ENCODE data around the gene CFAP73.

CFAP73 gene

GRCh38 chr12:113196990-113197389, 47.5 kb downstream of the CFAP73 start:
- H3K36me3 ChIP-seq (ENCODE audit: control insufficient read depth in 1 of 2, insufficient read depth in 2 of 2, low read length in 2 of 2), result peaks cover 6% of the 10 kb centered on the region in 2 experiments
- no peak overlapping the region for H3K4ac ChIP-seq (ENCODE audit: low read depth, low read length)
- H3K79me2 ChIP-seq (ENCODE audit: control insufficient read depth, insufficient read depth, low read length, poor library complexity), result no peaks in the 10 kb centered on the region
- H3K4me3 ChIP-seq (ENCODE audit: low read depth, low read length), result no peak overlapping the region
- no peak overlapping the region for H3K14ac ChIP-seq (ENCODE audit: low read length)
- H4K8ac ChIP-seq (ENCODE audit: low read depth, low read length), result no peak overlapping the region
- peak; percentile 28 to 67 for DNase-seq
- H3K27me3 ChIP-seq (ENCODE audit: insufficient read depth, low read length), result no peaks in the 10 kb centered on the region
- H3K4me2 ChIP-seq (ENCODE audit: low read length), result no peak overlapping the region
- no peak overlapping the region for H3K23ac ChIP-seq (ENCODE audit: low read length)
- H2AK5ac ChIP-seq (ENCODE audit: low read length), result no peak overlapping the region
- WGBS (ENCODE audit: extremely low coverage, insufficient coverage, insufficient read length), result no CpG with 5 or more reads among the region's 4 CpGs
- H4K12ac ChIP-seq (ENCODE audit: low read depth, low read length), result no peak overlapping the region
- H2BK12ac ChIP-seq (ENCODE audit: low read length), result no peak overlapping the region
- H3K18ac ChIP-seq (ENCODE audit: low read length), result no peak overlapping the region
- no peak overlapping the region for H2AFZ ChIP-seq (ENCODE audit: insufficient read depth, low read length, poor library complexity)
- H2BK120ac ChIP-seq (ENCODE audit: insufficient read depth, low read length, poor library complexity), result no peak overlapping the region
- no peaks in the 10 kb centered on the region for H3K9me3 ChIP-seq (ENCODE audit: insufficient read depth, low read depth, low read length)
- H3K27ac ChIP-seq (ENCODE audit: low read depth, low read length), result no peak overlapping the region
- no peak overlapping the region for H4K91ac ChIP-seq (ENCODE audit: low read depth, low read length)
- peaks cover 2% of the 10 kb centered on the region for H3K79me1 ChIP-seq (ENCODE audit: low read length)
- H2BK5ac ChIP-seq (ENCODE audit: low read depth, low read length, poor library complexity), result no peak overlapping the region
- peaks cover 5 to 6% of the 10 kb centered on the region in 2 experiments for H3K4me1 ChIP-seq (ENCODE audit: control insufficient read depth in 1 of 2, insufficient read depth in 2 of 2, low read length in 2 of 2)
- H3K9ac ChIP-seq (ENCODE audit: low read length), result no peak overlapping the region

GRCh38 chr12:113197518-113198077, 48.1 kb downstream of the CFAP73 start:
- Histone ChIP-seq H4K12ac (ENCODE audit: low read depth, low read length) (no peak overlapping the region), H3K27me3 (ENCODE audit: insufficient read depth, low read length) (no peaks in the 10 kb centered on the region), H3K27ac (ENCODE audit: low read depth, low read length) (no peak overlapping the region), H2BK12ac (ENCODE audit: low read length) (no peak overlapping the region), H3K14ac (ENCODE audit: low read length) (no peak overlapping the region), H3K4ac (ENCODE audit: low read depth, low read length) (no peak overlapping the region), H3K36me3 (ENCODE audit: control insufficient read depth in 1 of 2, insufficient read depth in 2 of 2, low read length in 2 of 2) (peaks cover 3 to 4% of the 10 kb centered on the region in 2 experiments), H3K18ac (ENCODE audit: low read length) (no peak overlapping the region), H3K79me1 (ENCODE audit: low read length) (peaks cover 2% of the 10 kb centered on the region), H4K8ac (ENCODE audit: low read depth, low read length) (no peak overlapping the region), H3K23ac (ENCODE audit: low read length) (no peak overlapping the region), H2AFZ (ENCODE audit: insufficient read depth, low read length, poor library complexity) (no peak overlapping the region), H3K4me3 (ENCODE audit: low read depth, low read length) (no peak overlapping the region), H3K79me2 (ENCODE audit: control insufficient read depth, insufficient read depth, low read length, poor library complexity) (no peaks in the 10 kb centered on the region), H2BK120ac (ENCODE audit: insufficient read depth, low read length, poor library complexity) (no peak overlapping the region), H3K4me2 (ENCODE audit: low read length) (no peak overlapping the region), H2AK5ac (ENCODE audit: low read length) (no peak overlapping the region), H4K91ac (ENCODE audit: low read depth, low read length) (no peak overlapping the region), H3K9me3 (ENCODE audit: insufficient read depth, low read depth, low read length) (no peaks in the 10 kb centered on the region), H3K9ac (ENCODE audit: low read length) (no peak overlapping the region), H2BK5ac (ENCODE audit: low read depth, low read length, poor library complexity) (no peak overlapping the region), H3K4me1 (ENCODE audit: control insufficient read depth in 1 of 2, insufficient read depth in 2 of 2, low read length in 2 of 2) (peaks cover 5 to 6% of the 10 kb centered on the region in 2 experiments)
- no peak for DNase-seq
- no CpG with 5 or more reads among the region's 8 CpGs for WGBS (ENCODE audit: extremely low coverage, insufficient coverage, insufficient read length)

GRCh38 chr12:113198296-113198695, 48.8 kb downstream of the CFAP73 start:
- peaks cover 5 to 6% of the 10 kb centered on the region in 2 experiments for H3K4me1 ChIP-seq (ENCODE audit: control insufficient read depth in 1 of 2, insufficient read depth in 2 of 2, low read length in 2 of 2)
- H2AFZ ChIP-seq (ENCODE audit: insufficient read depth, low read length, poor library complexity), result no peak overlapping the region
- no peak overlapping the region for H3K4ac ChIP-seq (ENCODE audit: low read depth, low read length)
- no peak overlapping the region for H4K12ac ChIP-seq (ENCODE audit: low read depth, low read length)
- H3K4me2 ChIP-seq (ENCODE audit: low read length), result no peak overlapping the region
- no peaks in the 10 kb centered on the region for H3K36me3 ChIP-seq (ENCODE audit: control insufficient read depth in 1 of 2, insufficient read depth in 2 of 2, low read length in 2 of 2)
- no peak overlapping the region for H3K23ac ChIP-seq (ENCODE audit: low read length)
- H4K91ac ChIP-seq (ENCODE audit: low read depth, low read length), result no peak overlapping the region
- H4K8ac ChIP-seq (ENCODE audit: low read depth, low read length), result no peak overlapping the region
- no peak overlapping the region for H3K14ac ChIP-seq (ENCODE audit: low read length)
- no CpG with 5 or more reads among the region's 1 CpG for WGBS (ENCODE audit: extremely low coverage, insufficient coverage, insufficient read length)
- H3K27me3 ChIP-seq (ENCODE audit: insufficient read depth, low read length), result no peaks in the 10 kb centered on the region
- no peak overlapping the region for H3K27ac ChIP-seq (ENCODE audit: low read depth, low read length)
- H2BK12ac ChIP-seq (ENCODE audit: low read length), result no peak overlapping the region
- peaks cover 2% of the 10 kb centered on the region for H3K79me1 ChIP-seq (ENCODE audit: low read length)
- H2BK120ac ChIP-seq (ENCODE audit: insufficient read depth, low read length, poor library complexity), result no peak overlapping the region
- no peak overlapping the region for H2AK5ac ChIP-seq (ENCODE audit: low read length)
- DNase-seq, result no peak
- no peaks in the 10 kb centered on the region for H3K9me3 ChIP-seq (ENCODE audit: insufficient read depth, low read depth, low read length)
- H3K18ac ChIP-seq (ENCODE audit: low read length), result no peak overlapping the region
- no peak overlapping the region for H3K9ac ChIP-seq (ENCODE audit: low read length)
- no peaks in the 10 kb centered on the region for H3K79me2 ChIP-seq (ENCODE audit: control insufficient read depth, insufficient read depth, low read length, poor library complexity)
- no peak overlapping the region for H3K4me3 ChIP-seq (ENCODE audit: low read depth, low read length)
- H2BK5ac ChIP-seq (ENCODE audit: low read depth, low read length, poor library complexity), result no peak overlapping the region

- H3K9ac ChIP-seq (ENCODE audit: low read length), result no peak overlapping the region
- H3K9me3 ChIP-seq (ENCODE audit: insufficient read depth, low read depth, low read length), result no peaks in the 10 kb centered on the region
- DNase-seq, result no peak
- no peak overlapping the region for H4K8ac ChIP-seq (ENCODE audit: low read depth, low read length)
- no peak overlapping the region for H3K27ac ChIP-seq (ENCODE audit: low read depth, low read length)
- H2AFZ ChIP-seq (ENCODE audit: insufficient read depth, low read length, poor library complexity), result no peak overlapping the region
- H2BK120ac ChIP-seq (ENCODE audit: insufficient read depth, low read length, poor library complexity), result no peak overlapping the region
- H3K4me2 ChIP-seq (ENCODE audit: low read length), result no peak overlapping the region
- peaks cover under 1% of the 10 kb centered on the region for H3K79me1 ChIP-seq (ENCODE audit: low read length)
- no peak overlapping the region for H2AK5ac ChIP-seq (ENCODE audit: low read length)
- no peaks in the 10 kb centered on the region for H3K4me1 ChIP-seq (ENCODE audit: control insufficient read depth in 1 of 2, insufficient read depth in 2 of 2, low read length in 2 of 2)
- no peaks in the 10 kb centered on the region for H3K79me2 ChIP-seq (ENCODE audit: control insufficient read depth, insufficient read depth, low read length, poor library complexity)
- no peak overlapping the region for H3K14ac ChIP-seq (ENCODE audit: low read length)
- H4K12ac ChIP-seq (ENCODE audit: low read depth, low read length), result no peak overlapping the region
- H3K4me3 ChIP-seq (ENCODE audit: low read depth, low read length), result no peak overlapping the region
- no peaks in the 10 kb centered on the region for H3K36me3 ChIP-seq (ENCODE audit: control insufficient read depth in 1 of 2, insufficient read depth in 2 of 2, low read length in 2 of 2)
- no peak overlapping the region for H3K23ac ChIP-seq (ENCODE audit: low read length)
- no CpG with 5 or more reads among the region's 12 CpGs for WGBS (ENCODE audit: extremely low coverage, insufficient coverage, insufficient read length)
- no peak overlapping the region for H2BK12ac ChIP-seq (ENCODE audit: low read length)
- no peak overlapping the region for H4K91ac ChIP-seq (ENCODE audit: low read depth, low read length)
- H3K4ac ChIP-seq (ENCODE audit: low read depth, low read length), result no peak overlapping the region
- H3K27me3 ChIP-seq (ENCODE audit: insufficient read depth, low read length), result no peaks in the 10 kb centered on the region
- H2BK5ac ChIP-seq (ENCODE audit: low read depth, low read length, poor library complexity), result no peak overlapping the region
- no peak overlapping the region for H3K18ac ChIP-seq (ENCODE audit: low read length)
Measured at GRCh38 chr12:113200021-113200797, 50.7 kb downstream of the CFAP73 start.
